Activated B cell treated with CpG ODN at 0.5 μM for 24 hours (primary cell): Measurements from ENCODE around the gene AVPI1. TPM values are rescaled to one million over a fixed set of nuclear protein-coding genes. Genes with fewer than 3 reads are reported as not detected.

ENCODE experiments used
- ATAC-seq: fragments of 200-7000 bp; cut with Tn5 transposase; one replicate; pipeline ENCODE4 v1.10.0; 2021; ENCODE audit warnings: low read depth, mild to moderate bottlenecking, moderate library complexity
- CTCF ChIA-PET: fragments of 350-600 bp; sonication (Branson Sonifier 250); formaldehyde crosslinking; loops from one replicate; lab custom pipeline; 2021; ENCODE audit warnings: antibody characterized with exemption; lab: Charles Lee
- POLR2A ChIA-PET: fragments of 350-600 bp; sonication (Branson Sonifier 250); formaldehyde crosslinking; loops from one replicate; lab custom pipeline; 2021; ENCODE audit warnings: antibody characterized with exemption; lab: Charles Lee
- DNase-seq: peaks from one replicate; pipeline ENCODE4 v3.0.0; 2022
- H3K27ac Mint-ChIP-seq: one replicate; pipeline ENCODE4 v1.8.0; 2020; ENCODE audit warnings: mixed read lengths
- H3K27me3 Mint-ChIP-seq: one replicate; pipeline ENCODE4 v1.8.0; 2021; ENCODE audit warnings: mixed read lengths
- H3K36me3 Mint-ChIP-seq: one replicate; pipeline ENCODE4 v1.8.0; 2021; ENCODE audit warnings: low read depth, mixed read lengths
- H3K4me1 Mint-ChIP-seq: one replicate; pipeline ENCODE4 v1.8.0; 2021; ENCODE audit warnings: mixed read lengths
- H3K4me3 Mint-ChIP-seq: one replicate; pipeline ENCODE4 v1.8.0; 2020; ENCODE audit warnings: mild to moderate bottlenecking, mixed read lengths
- H3K9me3 Mint-ChIP-seq: one replicate; pipeline ENCODE4 v1.8.0; 2020; ENCODE audit warnings: mixed read lengths
- intact Hi-C: fragments of 100-400 bp; cut with micrococcal nuclease; formaldehyde crosslinking; loops from one replicate; pipeline ENCODE4 v1.15.1; 2024
- total RNA-seq: library from RNA; stranded (reverse); gene quantifications from 2 replicates; pipeline ENCODE4 v1.2.3, GENCODE V29; 2022
- TF ChIP-seq, protein P1 (sequence below): fragments of 200-600 bp; IDR thresholded peaks from one replicate; pipeline ENCODE4 v1.8.0; 2022; ENCODE audit warnings: antibody characterized with exemption, mild to moderate bottlenecking

Gene AVPI1
- total RNA-seq, 1 donor from 2014 or later: 0.51 TPM

DNA sequence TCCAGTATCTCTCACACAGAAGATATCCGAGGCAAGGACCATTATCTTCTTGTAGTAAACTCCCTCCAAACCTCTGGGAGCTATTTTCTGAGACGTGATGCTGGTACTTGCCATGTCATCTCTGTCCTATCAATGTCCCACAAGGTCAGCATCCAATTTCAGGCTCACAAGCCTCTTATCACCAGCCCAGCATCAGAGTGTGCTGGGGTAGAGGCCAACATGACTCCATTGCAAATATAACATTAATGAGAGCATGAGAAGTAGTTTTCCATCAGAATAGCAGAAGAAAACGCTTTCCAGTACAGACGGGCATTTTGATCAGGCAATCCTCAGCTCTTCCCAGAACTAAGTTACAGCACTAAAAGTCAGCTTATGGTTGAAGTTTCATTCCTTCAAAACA is 59.3 kb downstream of the AVPI1 start:
- TF ChIP-seq, protein P1, sequence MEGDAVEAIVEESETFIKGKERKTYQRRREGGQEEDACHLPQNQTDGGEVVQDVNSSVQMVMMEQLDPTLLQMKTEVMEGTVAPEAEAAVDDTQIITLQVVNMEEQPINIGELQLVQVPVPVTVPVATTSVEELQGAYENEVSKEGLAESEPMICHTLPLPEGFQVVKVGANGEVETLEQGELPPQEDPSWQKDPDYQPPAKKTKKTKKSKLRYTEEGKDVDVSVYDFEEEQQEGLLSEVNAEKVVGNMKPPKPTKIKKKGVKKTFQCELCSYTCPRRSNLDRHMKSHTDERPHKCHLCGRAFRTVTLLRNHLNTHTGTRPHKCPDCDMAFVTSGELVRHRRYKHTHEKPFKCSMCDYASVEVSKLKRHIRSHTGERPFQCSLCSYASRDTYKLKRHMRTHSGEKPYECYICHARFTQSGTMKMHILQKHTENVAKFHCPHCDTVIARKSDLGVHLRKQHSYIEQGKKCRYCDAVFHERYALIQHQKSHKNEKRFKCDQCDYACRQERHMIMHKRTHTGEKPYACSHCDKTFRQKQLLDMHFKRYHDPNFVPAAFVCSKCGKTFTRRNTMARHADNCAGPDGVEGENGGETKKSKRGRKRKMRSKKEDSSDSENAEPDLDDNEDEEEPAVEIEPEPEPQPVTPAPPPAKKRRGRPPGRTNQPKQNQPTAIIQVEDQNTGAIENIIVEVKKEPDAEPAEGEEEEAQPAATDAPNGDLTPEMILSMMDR: no peak
- DNase-seq: no peak
- Mint-ChIP-seq H3K4me3 (no peak overlapping the region), H3K4me1 (peaks cover 5% of the 10 kb centered on the region), H3K27ac (no peak overlapping the region), H3K36me3 (no peaks in the 10 kb centered on the region), H3K27me3 (no peaks in the 10 kb centered on the region), H3K9me3 (no peaks in the 10 kb centered on the region)
- POLR2A ChIA-PET: no interaction called here
- no peak for ATAC-seq
- intact Hi-C loops: no loop called here
- CTCF ChIA-PET: no interaction called here

Other genes with a start within 250 kb of the AVPI1 start
- gene EXOSC1, start 241.2 kb downstream of the AVPI1 start, total RNA-seq: 47.4 and 53.8 TPM in 2 replicates
- gene ZDHHC16, start 241.1 kb downstream of the AVPI1 start, total RNA-seq: 39.0 and 40.6 TPM in 2 replicates
- gene MMS19, start 188.8 kb downstream of the AVPI1 start, total RNA-seq: 83.0 and 89.2 TPM in 2 replicates
- 0.91 and 1.0 TPM in 2 replicates for gene UBTD1, start 188.3 kb downstream of the AVPI1 start, total RNA-seq
- not detected in 2 replicates for gene ANKRD2, start 114.5 kb downstream of the AVPI1 start, total RNA-seq
- not detected in 2 replicates for gene HOGA1, start 102.9 kb downstream of the AVPI1 start, total RNA-seq
- not detected in 2 replicates for gene C10orf62, start 97.5 kb downstream of the AVPI1 start, total RNA-seq
- 1.5 and 2.9 TPM in 2 replicates for gene MORN4, start 53.7 kb downstream of the AVPI1 start, total RNA-seq
- gene PI4K2A, start 46.6 kb downstream of the AVPI1 start, total RNA-seq: 15.0 and 15.1 TPM in 2 replicates
- gene MARVELD1, start 26.5 kb upstream of the AVPI1 start, total RNA-seq: 0.24 and 0.31 TPM in 2 replicates
- gene ZFYVE27, start 49.9 kb upstream of the AVPI1 start, total RNA-seq: 45.3 and 65.7 TPM in 2 replicates
- not detected in 2 replicates for gene SFRP5, start 84.8 kb upstream of the AVPI1 start, total RNA-seq
- 0.04 TPM in 1 of 2 replicates, not detected in the other for gene GOLGA7B, start 162.6 kb upstream of the AVPI1 start, total RNA-seq